PC-9 (cell line): ENCODE data around the gene ZBTB6. TPM values are rescaled to one million over a fixed set of nuclear protein-coding genes. Genes with fewer than 3 reads are reported as not detected.

ENCODE experiments used
- BruUV-seq: library from RNA; stranded (reverse); fragments of 400-500 nt; replicated peaks from 2 replicates; lab custom pipeline; 2021; lab: Mats Ljungman, UMichigan
- CTCF ChIA-PET: fragments of 300-600 bp; sonication (Branson Sonifier 250); formaldehyde crosslinking; loops from one replicate; lab custom pipeline; 2022; ENCODE audit warnings: antibody characterized with exemption; lab: Charles Lee
- POLR2A ChIA-PET: fragments of 300-600 bp; sonication (Branson Sonifier 250); formaldehyde crosslinking; loops from one replicate; lab custom pipeline; 2022; ENCODE audit warnings: antibody characterized with exemption; ENCODE audit not compliant: unreplicated experiment; lab: Charles Lee
- DNase-seq, 2 experiments: peaks; one replicate each; pipeline versions ENCODE4 v3.0.0 to v3.0.0-alpha.2; 2015 to 2022; ENCODE audit warnings: mixed read lengths in 1 of 2
- H2AFZ ChIP-seq: fragments of 200-600 bp; sonication (generic); 2 replicates; pipeline ENCODE4 v1.8.1; 2017; ENCODE audit warnings: antibody characterized with exemption
- H3F3A ChIP-seq: fragments of 200-600 bp; sonication (generic); 2 replicates; pipeline ENCODE4 v1.8.1; 2017; ENCODE audit warnings: antibody characterized with exemption, mild to moderate bottlenecking, low read depth; ENCODE audit not compliant: insufficient read depth
- H3K27ac ChIP-seq: fragments of 200-600 bp; sonication (generic); 2 replicates; pipeline ENCODE4 v1.6.1; 2016; ENCODE audit warnings: mixed run types
- H3K27me3 ChIP-seq: fragments of 200-600 bp; sonication (generic); 2 replicates; pipeline ENCODE4 v1.6.1; 2016; ENCODE audit warnings: low read depth, mixed run types; ENCODE audit not compliant: insufficient read depth
- H3K36me3 ChIP-seq: fragments of 200-600 bp; sonication (generic); 2 replicates; pipeline ENCODE4 v1.6.1; 2016; ENCODE audit warnings: low read depth, mixed run types
- H3K4me1 ChIP-seq: fragments of 200-600 bp; sonication (generic); replicated peaks from 2 replicates; pipeline ENCODE4 v1.6.1; 2016; ENCODE audit warnings: mixed run types; ENCODE audit not compliant: insufficient read depth
- H3K4me2 ChIP-seq: fragments of 200-600 bp; sonication (generic); 2 replicates; pipeline ENCODE4 v1.6.1; 2017; ENCODE audit warnings: mixed run types
- H3K4me3 ChIP-seq: fragments of 200-600 bp; sonication (generic); 2 replicates; pipeline ENCODE4 v1.6.1; 2016; ENCODE audit warnings: mixed run types
- H3K79me2 ChIP-seq: fragments of 200-600 bp; sonication (generic); 2 replicates; pipeline ENCODE4 v1.6.1; 2017; ENCODE audit warnings: low read depth, mixed run types
- H3K9me2 ChIP-seq: fragments of 200-600 bp; sonication (generic); 2 replicates; pipeline ENCODE4 v1.8.1; 2017; ENCODE audit warnings: mild to moderate bottlenecking; ENCODE audit not compliant: insufficient read depth
- H3K9me3 ChIP-seq: fragments of 200-600 bp; sonication (generic); 2 replicates; pipeline ENCODE4 v1.8.1; 2016; ENCODE audit warnings: low read depth; ENCODE audit not compliant: insufficient read depth
- H4K20me1 ChIP-seq: fragments of 200-600 bp; sonication (generic); 2 replicates; pipeline ENCODE4 v1.8.1; 2017; ENCODE audit not compliant: insufficient read depth
- EZH2 ChIP-seq: fragments of 200-600 bp; sonication (generic); IDR thresholded peaks from 2 replicates; pipeline ENCODE4 v1.8.0; 2017; ENCODE audit warnings: antibody characterized with exemption, low read depth
- intact Hi-C: fragments of 100-400 bp; cut with micrococcal nuclease; formaldehyde crosslinking; loops from one replicate; pipeline ENCODE4 v1.10.0; 2022; ENCODE audit not compliant: unreplicated experiment
- total RNA-seq: library from RNA; stranded (reverse); gene quantifications from 2 replicates; pipeline ENCODE4 v1.2.3, GENCODE V29; 2021
- TF ChIP-seq, protein P1 (sequence below): fragments of 200-600 bp; sonication (generic); conservative IDR thresholded peaks from 2 replicates; pipeline ENCODE4 v1.6.1; 2017; ENCODE audit warnings: mixed run types, antibody characterized with exemption, mild to moderate bottlenecking, moderate library complexity

Gene ZBTB6
- total RNA-seq, 1 experiment from 2014 or later: 8.7 TPM

DNA sequence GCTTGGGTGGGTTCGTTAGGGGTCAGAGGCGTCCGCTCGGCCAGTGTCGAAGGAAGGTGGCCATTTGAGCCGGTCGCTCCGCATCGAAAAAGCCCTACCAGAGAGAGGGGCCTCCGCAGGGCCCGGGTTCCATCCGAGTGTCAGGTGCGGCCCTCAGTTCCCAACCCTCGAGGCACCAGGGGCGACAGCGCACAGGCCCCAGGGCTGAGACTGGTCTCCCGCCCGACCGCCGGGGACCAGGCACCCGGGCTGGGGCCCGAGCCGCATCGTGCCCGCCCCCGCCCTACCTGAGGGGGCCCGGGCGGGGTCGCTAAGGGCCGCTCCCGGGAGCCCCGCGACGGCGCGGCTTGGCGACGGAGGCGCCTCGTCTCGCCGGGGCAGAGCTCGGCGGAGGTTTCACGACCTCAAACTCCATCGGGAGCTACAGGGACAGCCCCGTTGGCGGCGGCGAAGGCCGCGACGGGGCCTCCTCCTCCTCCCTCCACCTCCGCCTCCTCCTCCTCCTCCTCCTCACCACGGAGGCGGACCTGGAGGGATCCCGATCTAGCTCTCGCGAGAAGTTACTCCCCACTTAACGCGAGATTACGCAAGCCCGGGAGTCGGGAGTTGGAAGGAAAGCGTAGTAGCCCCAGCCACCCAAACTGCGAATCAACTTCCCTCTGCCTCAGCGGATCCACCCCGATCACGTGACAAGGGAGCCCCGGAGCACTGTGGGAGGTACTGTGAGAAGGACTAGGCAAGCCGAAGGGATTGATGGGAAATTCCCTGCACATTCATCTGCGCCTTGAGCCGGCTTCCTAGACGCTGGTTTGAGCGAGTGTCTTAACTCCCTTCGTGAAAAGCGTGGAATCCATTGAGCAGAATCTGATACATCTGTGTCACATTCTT lies 8.1 kb downstream of the ZBTB6 start, which contains the start of gene RC3H2:
RC3H2 (minus strand) TSS at position 537 of the 888 bp plus-strand sequence. CDS start 7,850 bp downstream, outside the sequence.
- TSS peak; percentile 91 for BruUV-seq
- peak within 1 kb of the TSS; percentile 91 for H2AFZ ChIP-seq
- peak within 1 kb of the TSS; percentile 100 for H3K4me3 ChIP-seq
- no peaks in the 10 kb centered on the region for H3K9me3 ChIP-seq
- H4K20me1 ChIP-seq: peaks cover 13% of the 10 kb centered on the region; the same call in 1 of the 2 replicates
- no peaks in the 10 kb centered on the region for H3K9me2 ChIP-seq
- peak within 1 kb of the TSS; percentile 80 for H3K27ac ChIP-seq
- H3K79me2 ChIP-seq: peaks cover 54% of the 10 kb centered on the region
- ChIA-PET CTCF (interaction anchor here (0.7 kb wide), 1 partner anchor 675 kb away, joined by 3 read pairs; no protein-coding TSS in a partner anchor), POLR2A (interaction anchor here (0.5 to 0.9 kb wide), 12 partner anchors 26 to 1222 kb away, joined by 3 to 8 read pairs (median 3); partner anchors contain the start of genes RABGAP1 and ZBTB26)
- peaks cover 19% of the 10 kb centered on the region for H3K4me1 ChIP-seq
- H3F3A ChIP-seq: peaks cover 30% of the 10 kb centered on the region
- H3K27me3 ChIP-seq: no peaks in the 10 kb centered on the region
- TF ChIP-seq, protein P1, sequence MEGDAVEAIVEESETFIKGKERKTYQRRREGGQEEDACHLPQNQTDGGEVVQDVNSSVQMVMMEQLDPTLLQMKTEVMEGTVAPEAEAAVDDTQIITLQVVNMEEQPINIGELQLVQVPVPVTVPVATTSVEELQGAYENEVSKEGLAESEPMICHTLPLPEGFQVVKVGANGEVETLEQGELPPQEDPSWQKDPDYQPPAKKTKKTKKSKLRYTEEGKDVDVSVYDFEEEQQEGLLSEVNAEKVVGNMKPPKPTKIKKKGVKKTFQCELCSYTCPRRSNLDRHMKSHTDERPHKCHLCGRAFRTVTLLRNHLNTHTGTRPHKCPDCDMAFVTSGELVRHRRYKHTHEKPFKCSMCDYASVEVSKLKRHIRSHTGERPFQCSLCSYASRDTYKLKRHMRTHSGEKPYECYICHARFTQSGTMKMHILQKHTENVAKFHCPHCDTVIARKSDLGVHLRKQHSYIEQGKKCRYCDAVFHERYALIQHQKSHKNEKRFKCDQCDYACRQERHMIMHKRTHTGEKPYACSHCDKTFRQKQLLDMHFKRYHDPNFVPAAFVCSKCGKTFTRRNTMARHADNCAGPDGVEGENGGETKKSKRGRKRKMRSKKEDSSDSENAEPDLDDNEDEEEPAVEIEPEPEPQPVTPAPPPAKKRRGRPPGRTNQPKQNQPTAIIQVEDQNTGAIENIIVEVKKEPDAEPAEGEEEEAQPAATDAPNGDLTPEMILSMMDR: no peak
- no peak for TF ChIP-seq EZH2
- H3K36me3 ChIP-seq: peaks cover 7% of the 10 kb centered on the region; the same call in 1 of the 2 replicates
- DNase-seq: peak; percentile 98 to 99
- intact Hi-C loops: loop anchor here (1.0 kb wide), 4 partner anchors 8 to 86 kb away; partner anchors contain the start of genes PDCL, ZBTB26 and ZBTB6
- peak within 1 kb of the TSS; percentile 95 for H3K4me2 ChIP-seq

DNA sequence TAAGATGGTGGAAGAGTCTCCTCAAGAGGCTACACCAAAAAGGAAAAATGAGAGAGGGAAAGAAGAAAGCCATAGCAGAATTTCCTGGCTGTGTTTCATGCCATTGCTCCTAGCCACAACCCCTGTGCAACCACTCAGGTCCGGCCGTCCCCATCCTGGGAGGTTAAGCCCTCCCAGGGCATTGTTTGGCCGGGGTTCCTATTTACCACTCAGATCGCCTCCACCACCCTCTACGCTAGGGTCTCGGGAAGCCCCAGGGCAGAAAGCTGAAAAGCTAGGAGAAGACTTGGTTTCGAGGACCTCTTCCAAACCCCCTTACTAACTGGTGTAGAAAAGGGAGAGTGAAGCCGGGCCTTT lies 8.7 kb downstream of the ZBTB6 start:
- DNase-seq: peak; percentile 49 to 58
- Histone ChIP-seq H3K27me3 (no peaks in the 10 kb centered on the region), H4K20me1 (peaks cover 13% of the 10 kb centered on the region; the same call in 1 of the 2 replicates), H3K79me2 (peaks cover 55% of the 10 kb centered on the region), H3K4me1 (peaks cover 19% of the 10 kb centered on the region), H2AFZ (peak overlapping the region; percentile 89), H3K27ac (peak overlapping the region; percentile 80), H3K9me2 (no peaks in the 10 kb centered on the region), H3F3A (peaks cover 30% of the 10 kb centered on the region), H3K4me2 (peak overlapping the region; percentile 95), H3K4me3 (peak overlapping the region; percentile 100), H3K9me3 (no peaks in the 10 kb centered on the region), H3K36me3 (peaks cover 5% of the 10 kb centered on the region; the same call in 1 of the 2 replicates)
- ChIA-PET POLR2A (interaction anchor here (0.6 to 0.9 kb wide), 2 partner anchors 36 to 39 kb away, joined by 3 to 7 read pairs; partner anchors contain the start of gene RABGAP1), CTCF (no interaction called here)
- no peak for TF ChIP-seq EZH2
- TF ChIP-seq, protein P1: no peak
- TSS peak; percentile 67 for BruUV-seq
- intact Hi-C loops: no loop called here

DNA sequence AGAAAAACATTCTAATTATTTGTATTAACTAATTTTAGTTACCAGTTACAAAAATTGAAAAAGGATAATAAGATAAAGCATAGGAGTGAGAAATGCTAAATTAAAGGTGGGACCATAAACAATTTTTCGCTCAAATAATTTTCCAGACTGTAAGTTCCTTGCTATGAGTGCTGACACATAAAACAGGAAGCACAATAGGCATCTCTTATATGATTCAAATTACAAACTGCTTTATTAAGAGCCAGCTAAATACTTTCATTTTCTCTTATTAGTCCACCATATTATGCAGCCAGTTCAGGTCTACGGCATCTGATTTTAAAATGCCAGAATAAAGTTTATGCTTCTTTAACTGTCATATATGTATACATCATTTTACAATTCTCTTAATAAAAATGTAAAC lies 12.3 kb downstream of the ZBTB6 start:
- no peak for DNase-seq
- Histone ChIP-seq H3K79me2 (peaks cover 72% of the 10 kb centered on the region), H2AFZ (no peak overlapping the region), H3K36me3 (peaks cover 14% of the 10 kb centered on the region; the same call in 1 of the 2 replicates), H3K9me2 (no peaks in the 10 kb centered on the region), H3K4me1 (peaks cover 17% of the 10 kb centered on the region), H3K27me3 (no peaks in the 10 kb centered on the region), H4K20me1 (peaks cover 26% of the 10 kb centered on the region), H3K4me2 (no peak overlapping the region), H3K27ac (peak overlapping the region; percentile 14; the same call in 1 of the 2 replicates), H3K9me3 (no peaks in the 10 kb centered on the region), H3F3A (peaks cover 14% of the 10 kb centered on the region), H3K4me3 (no peak overlapping the region)
- intact Hi-C loops: no loop called here
- ChIA-PET POLR2A (interaction anchor here (0.6 kb wide), 1 partner anchor 40 kb away, joined by 3 read pairs; the partner anchor contains the start of gene RABGAP1), CTCF (no interaction called here)
- no TSS peak for BruUV-seq
- TF ChIP-seq, protein P1: no peak
- no peak for TF ChIP-seq EZH2
